Forelimb muscle (tissue), 1 donor: ENCODE measurements around the gene SLCO2A1. TPM values are rescaled to one million over a fixed set of nuclear protein-coding genes. Genes with fewer than 3 reads are reported as not detected.

Source experiments
- DNase-seq: peaks from one replicate; pipeline ENCODE4 v3.0.0-alpha.2; 2013; ENCODE audit warnings: low read depth
- polyA plus RNA-seq: library from polyadenylated mRNA; unstranded; fragments of 120-200 nt; gene quantifications from one replicate; pipeline ENCODE4 v1.2.1, GENCODE V29; 2013; ENCODE audit not compliant: insufficient read length

Gene SLCO2A1
- polyA plus RNA-seq, 1 donor: 1.8 TPM

- no peak for DNase-seq
Observed at GRCh38 chr3:133949438-133949837, 80.3 kb downstream of the SLCO2A1 start.

- no peak for DNase-seq
Observed at GRCh38 chr3:133948996-133949395, 80.7 kb downstream of the SLCO2A1 start.

- no peak for DNase-seq
Observed at GRCh38 chr3:133948131-133948810, 81.5 kb downstream of the SLCO2A1 start.

- no peak for DNase-seq
Observed at GRCh38 chr3:133945381-133946095, 84.2 kb downstream of the SLCO2A1 start.

DNA sequence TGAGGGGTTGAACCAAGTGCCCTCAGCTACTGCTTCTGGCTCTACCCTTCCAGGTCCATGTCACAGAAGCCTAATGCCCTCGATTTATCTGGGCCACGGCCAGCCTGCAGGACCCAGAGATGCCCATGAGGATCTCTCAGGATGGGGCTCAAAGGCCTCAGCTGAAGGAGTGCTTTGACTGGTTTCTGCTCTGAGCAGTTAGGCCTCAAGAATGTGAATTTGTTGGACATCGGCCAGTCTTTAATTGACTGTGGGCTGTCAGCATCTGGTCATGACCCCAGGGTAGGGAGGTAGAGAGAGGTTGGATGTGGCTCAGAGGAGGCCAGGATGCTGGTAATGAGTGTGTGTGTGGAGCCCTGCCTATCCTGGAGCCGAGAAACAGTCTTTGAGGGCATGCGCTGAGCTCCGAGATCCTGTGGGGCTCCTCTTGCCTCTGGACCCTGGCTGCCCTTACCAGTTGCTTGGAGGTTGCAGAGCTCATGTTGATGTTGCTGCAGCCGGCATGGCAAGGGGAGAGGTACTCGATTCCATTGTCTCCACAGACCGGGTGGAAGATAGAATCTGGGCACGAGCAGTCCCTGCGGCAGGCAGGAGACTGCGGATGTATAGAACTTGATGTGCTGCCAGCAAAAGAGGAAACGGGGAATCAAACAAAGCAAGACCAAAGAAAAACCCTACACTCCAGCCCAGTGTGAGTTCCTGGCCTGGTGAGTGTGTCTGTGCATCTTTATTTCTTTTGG lies 84.9 kb downstream of the SLCO2A1 start:
- no peak for DNase-seq

DNA sequence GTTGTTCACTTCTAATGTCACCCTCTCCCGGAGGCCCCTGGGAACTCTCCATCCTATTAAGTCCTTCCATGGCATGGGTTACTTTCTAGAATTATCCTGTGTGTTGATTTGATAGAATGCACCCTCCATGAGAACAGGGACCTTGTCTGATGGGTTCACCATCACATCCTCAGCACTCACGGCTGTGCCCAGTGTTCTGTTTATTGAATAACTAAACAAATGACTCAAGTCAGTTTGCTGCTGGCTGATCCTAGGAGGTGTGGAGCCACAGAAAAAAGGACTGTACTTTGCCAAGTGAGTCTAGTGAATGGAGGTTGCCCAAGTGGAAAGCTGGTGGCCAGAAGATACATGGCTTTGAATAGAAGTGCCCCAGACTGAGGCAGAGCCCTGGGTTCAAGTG lies 85.5 kb downstream of the SLCO2A1 start:
- DNase-seq: no peak

GRCh38 chr3:133943639-133944141 lies 86.0 kb downstream of the SLCO2A1 start:
- no peak for DNase-seq

DNA sequence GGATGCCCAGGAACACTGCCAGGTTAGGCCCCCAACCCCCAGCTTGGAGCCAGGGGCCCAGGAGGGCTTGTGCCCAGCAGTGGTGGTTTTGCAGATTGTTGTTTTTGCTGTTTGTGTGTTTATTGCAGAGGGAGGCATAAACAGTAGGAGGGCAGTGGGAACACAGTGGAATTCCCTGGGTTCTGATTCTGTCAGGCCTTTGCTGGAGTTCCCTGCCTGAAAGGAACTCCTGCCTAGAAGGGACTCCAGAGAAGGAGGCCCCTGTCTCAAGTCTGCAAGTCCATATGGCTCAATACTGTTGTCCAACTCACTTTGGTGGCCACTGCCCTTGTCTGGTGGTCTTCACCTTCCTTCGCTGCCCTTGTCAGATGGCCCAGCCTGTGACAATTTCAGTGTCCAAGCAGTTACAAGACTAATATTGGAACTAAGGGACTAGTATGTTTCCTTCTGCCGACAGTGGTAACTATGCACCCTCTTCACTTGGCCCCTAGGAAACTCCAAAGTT lies 86.6 kb downstream of the SLCO2A1 start:
- DNase-seq: no peak

GRCh38 chr3:133941415-133941821 lies 88.3 kb downstream of the SLCO2A1 start:
- DNase-seq: no peak

- no peak for DNase-seq
Observed at GRCh38 chr3:133940536-133940935, 89.2 kb downstream of the SLCO2A1 start.

- no peak for DNase-seq
Observed at GRCh38 chr3:133939463-133939835, 90.3 kb downstream of the SLCO2A1 start.

- no peak for DNase-seq
Observed at GRCh38 chr3:133938770-133939462, 90.8 kb downstream of the SLCO2A1 start.

DNA sequence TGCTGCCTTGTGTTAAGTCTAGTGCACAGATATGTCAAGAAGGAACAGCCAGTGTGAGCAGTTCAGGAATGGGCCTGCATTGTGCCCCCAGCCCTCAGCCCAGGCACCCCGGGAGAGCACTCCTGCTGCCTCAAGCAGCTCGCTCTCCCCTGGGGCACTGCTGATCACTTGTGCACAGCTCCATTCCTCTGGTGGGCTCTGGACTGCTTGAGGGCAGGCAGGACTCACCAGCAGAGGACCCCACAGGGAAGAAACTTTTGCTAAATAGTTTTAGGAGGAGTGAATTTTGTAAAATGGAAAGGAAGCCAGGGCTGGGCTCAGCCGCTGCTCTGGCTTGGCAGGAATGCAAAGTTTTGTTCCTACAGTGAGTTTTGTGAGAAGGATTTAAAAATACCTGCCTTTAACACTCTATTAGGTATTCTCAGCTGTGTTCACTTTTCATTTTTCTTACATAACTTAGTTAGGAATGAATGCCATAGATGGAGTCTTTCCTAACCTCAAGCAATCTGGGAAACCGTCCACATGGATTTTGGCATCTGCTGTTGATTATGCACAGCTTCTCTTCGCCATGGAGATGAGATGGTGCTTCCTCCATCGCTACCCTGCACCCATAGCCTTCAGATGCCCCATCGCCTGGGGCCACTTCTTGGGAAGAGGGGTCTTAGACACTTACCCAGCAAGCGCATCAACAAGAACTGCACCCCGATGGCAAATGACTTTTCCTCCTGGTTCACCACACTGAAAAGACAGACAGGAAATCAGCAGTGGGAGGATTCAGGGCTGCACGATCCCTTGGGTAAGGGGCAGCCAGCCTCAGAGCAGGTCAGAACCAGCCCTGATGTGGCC lies 91.7 kb downstream of the SLCO2A1 start:
- no peak for DNase-seq

- DNase-seq: no peak
Observed at GRCh38 chr3:133937061-133937686, 92.6 kb downstream of the SLCO2A1 start.

- DNase-seq: no peak
Observed at GRCh38 chr3:133935843-133936769, 93.6 kb downstream of the SLCO2A1 start.

DNA sequence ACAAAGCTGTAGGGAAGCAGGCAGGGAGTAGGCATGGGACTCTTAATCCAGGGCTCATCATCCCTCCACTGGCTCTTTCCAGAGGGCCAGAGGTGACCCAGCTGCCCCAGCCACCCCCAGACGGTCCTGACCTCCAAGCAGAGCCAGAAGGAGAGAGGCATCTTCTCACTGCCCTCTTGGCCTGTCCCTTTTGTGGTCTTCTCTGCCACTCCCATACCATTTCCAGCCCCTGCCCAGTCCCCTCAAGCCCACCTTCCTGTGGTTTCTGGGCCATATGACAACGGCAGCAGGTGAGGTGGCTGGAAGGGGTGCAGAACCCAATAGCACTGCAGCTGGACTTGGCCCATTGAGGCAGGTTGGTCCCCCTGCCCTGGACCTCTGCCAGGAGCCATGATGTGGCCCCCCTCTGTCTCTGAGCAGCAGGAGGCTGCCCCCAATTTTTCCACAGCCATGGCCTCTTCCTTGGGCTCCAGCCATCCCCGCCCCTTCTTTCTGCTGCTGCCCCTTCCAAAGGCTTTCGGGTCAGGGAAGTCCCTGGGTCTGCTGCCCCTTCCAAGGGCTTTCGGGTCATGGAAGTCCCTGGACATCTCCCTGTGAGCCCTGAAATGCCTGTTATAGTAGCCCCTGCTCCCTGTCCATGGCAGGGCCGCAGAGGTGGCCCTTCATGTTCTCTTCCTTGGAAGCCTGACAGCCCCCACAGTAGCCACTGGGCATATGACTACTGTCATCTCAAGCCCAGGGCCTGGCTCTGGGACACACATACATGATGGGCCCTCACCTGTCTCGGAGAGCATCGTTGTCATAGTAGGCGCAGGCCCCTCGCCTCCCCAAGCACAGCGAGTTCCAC lies 94.5 kb downstream of the SLCO2A1 start:
- no peak for DNase-seq

DNA sequence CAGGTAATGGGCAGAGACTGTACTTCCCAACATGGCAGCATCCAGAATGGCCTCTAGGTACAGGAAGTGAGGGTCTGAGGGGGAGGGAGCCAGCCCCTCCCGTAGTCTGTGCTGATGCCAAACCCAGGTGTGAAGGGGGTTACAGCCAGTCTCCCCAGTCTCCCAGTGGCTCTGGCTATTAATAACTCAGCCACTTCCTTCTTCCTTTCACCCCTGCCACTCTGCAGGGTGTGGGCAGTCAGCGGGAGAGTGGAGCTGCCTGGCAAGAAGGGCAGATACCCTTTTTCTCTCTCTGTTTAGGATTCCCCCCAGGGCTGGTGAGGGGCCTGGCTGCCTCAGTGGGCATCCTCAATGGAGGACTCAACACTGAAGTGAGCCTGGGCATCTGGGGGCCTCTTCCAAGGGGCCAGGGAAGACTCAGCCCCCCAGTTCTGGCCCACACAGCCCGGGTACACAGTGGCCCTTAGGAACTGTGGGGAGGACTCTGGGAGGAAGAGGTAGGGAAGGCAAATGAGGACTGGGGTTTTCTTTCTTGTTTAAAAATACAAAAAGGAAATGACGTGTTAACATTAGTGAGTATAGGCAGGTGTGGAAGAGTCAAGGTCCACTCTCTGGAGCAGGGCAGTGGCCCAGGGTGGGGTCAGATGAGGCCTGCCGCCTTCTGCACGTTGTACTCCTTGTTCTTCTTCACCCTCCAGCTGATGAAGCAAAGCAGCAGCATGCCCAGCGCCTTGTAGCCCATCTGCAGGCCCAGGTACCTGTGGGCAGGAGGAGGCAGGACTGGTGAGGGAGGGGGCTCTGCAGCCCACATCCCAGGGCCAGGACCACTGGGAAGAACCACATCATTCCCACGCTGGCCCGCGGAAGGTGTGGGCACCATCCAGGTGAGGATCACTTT lies 95.4 kb downstream of the SLCO2A1 start:
- no peak for DNase-seq
